NCI-H774 (cell line): Measurements from ENCODE around the gene CHRNA4.

Source experiments
- DNase-seq: peaks from one replicate; lab custom pipeline; 2025; lab: John Stamatoyannopoulos, UW

Gene CHRNA4

GRCh38 chr20:63333241-63333836, 27.8 kb downstream of the CHRNA4 start:
- no peak for DNase-seq

- DNase-seq: no peak
Observed at GRCh38 chr20:63332488-63333240, 28.5 kb downstream of the CHRNA4 start.

- DNase-seq: no peak
Observed at GRCh38 chr20:63331741-63332400, 29.3 kb downstream of the CHRNA4 start.

- no peak for DNase-seq
Observed at GRCh38 chr20:63330940-63331339, 30.2 kb downstream of the CHRNA4 start.

- DNase-seq: no peak
Observed at GRCh38 chr20:63330084-63330760, 30.9 kb downstream of the CHRNA4 start.

GRCh38 chr20:63329331-63330083, 31.6 kb downstream of the CHRNA4 start:
- DNase-seq: no peak

GRCh38 chr20:63328718-63329275, 32.4 kb downstream of the CHRNA4 start:
- no peak for DNase-seq

- no peak for DNase-seq
Observed at GRCh38 chr20:63328026-63328700, 33.0 kb downstream of the CHRNA4 start.

GRCh38 chr20:63327231-63327745, 33.9 kb downstream of the CHRNA4 start:
- DNase-seq: no peak

- DNase-seq: no peak
Observed at GRCh38 chr20:63326314-63327230, 34.6 kb downstream of the CHRNA4 start.

- DNase-seq: no peak
Observed at GRCh38 chr20:63325554-63326313, 35.4 kb downstream of the CHRNA4 start.

GRCh38 chr20:63325021-63325471, 36.1 kb downstream of the CHRNA4 start:
- DNase-seq: no peak

- DNase-seq: no peak
Observed at GRCh38 chr20:63323357-63323981, 37.7 kb downstream of the CHRNA4 start.

- no peak for DNase-seq
Observed at GRCh38 chr20:63322933-63323273, 38.2 kb downstream of the CHRNA4 start.

GRCh38 chr20:63322146-63322932, 38.8 kb downstream of the CHRNA4 start:
- no peak for DNase-seq

- no peak for DNase-seq
Observed at GRCh38 chr20:63321148-63321831, 39.9 kb downstream of the CHRNA4 start.

- no peak for DNase-seq
Observed at GRCh38 chr20:63320616-63321147, 40.5 kb downstream of the CHRNA4 start.
